NCI-H2196 (cell line): Measurements from ENCODE around the gene RPL34.
A peak's percentile ranks its signal among the peaks of the same experiment; 100 is the strongest.
"Not testable (repeated sequence)": the region's sequence is repeated elsewhere in the genome, so short reads cannot be mapped to it uniquely, and the experiment has no call there.

Source experiments
- DNase-seq: peaks from one replicate; lab custom pipeline; 2025; ENCODE audit not compliant: unreplicated experiment; lab: John Stamatoyannopoulos, UW

Gene RPL34

DNA sequence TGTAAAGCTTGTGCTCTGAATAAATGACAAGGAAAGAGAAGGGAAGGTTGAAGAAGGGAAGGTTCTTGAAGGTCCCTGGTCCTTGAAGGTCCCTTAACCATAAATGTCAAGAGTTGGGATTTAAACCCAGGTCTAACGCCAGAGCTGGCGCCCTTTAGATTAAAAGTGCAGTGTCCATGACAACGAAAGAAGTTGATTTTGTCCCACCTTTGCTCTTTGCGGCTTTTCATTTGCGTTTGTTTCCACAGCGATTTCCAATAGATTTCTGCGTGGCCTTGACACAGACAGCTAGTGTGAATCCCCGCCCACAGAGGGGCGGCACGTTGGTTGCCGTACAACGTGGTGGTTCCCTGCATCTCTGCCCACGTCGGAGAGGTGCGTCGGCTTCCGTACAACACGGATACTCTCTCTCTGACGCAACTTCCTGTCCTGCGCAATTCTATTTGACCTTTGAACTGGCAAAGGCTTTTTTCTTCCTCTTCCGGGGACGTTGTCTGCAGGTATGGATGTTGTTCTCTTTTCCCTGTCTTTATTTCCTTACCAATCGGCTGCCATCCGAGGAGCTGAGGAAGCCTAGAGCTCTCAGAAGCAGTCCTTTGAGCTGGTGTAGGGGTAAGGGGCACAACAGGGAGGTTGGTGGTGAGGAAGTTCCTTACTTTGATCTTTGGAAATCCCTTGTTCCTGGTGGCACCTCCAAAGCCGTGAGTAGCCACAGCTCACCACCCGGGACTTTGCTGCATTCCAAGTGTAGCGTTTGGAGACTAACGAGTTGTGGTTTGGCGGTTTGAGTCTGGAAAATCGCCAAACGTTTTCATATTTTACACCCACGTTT is at the start of gene RPL34:
Gene RPL34, plus strand, starts transcription at position 476 of the 832 bp plus-strand sequence. CDS start 1,384 bp downstream, outside the sequence.
- DNase-seq: peak; percentile 85

DNA sequence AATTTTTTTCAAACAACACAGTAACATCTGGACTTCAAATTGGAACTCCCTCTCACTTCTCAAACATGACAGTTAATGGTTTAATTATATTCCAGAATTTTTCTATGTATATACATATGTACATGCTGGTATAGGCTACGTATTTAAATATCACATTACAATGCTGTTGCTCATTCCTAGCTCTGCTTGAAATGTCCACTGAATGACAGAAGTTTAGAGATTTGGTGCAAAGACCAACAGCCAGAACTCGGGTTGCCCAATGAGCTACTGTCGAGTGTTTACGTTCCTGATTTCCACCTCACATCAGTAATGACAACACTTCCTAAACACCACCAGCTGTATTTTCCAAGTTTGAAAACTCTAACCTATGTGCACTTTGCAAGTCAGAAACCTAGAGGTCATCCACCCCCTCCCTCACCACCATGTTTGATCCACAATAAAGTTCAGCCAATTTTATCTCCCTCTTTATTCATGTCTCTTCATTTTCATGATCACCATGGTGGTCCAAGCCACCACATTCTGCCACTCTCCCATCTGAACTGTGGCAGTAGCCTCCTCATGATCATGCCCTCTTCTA is 49.3 kb upstream of the RPL34 start:
- no peak for DNase-seq

- no peak for DNase-seq
Observed at GRCh38 chr4:108574402-108574801, 46.0 kb upstream of the RPL34 start.

DNA sequence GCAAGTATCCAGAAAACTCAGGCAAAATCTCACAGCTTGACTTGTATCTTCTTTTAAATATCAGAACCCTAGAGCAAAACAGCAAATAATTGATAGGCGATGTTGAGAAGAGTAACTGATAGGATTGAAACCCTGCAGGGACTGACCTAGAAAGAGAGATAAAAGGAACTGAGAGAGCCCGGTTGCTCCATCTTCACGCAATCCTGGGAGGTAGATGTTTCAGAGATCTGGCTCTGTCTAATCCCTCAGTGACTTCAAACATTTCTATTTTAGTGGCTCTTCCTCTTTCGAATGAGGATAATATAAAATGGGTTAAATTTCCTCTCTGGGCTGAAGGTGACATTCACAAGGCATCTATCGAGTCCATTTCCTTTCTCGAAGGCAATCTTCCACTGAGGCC is 39.3 kb upstream of the RPL34 start:
- no peak for DNase-seq

DNA sequence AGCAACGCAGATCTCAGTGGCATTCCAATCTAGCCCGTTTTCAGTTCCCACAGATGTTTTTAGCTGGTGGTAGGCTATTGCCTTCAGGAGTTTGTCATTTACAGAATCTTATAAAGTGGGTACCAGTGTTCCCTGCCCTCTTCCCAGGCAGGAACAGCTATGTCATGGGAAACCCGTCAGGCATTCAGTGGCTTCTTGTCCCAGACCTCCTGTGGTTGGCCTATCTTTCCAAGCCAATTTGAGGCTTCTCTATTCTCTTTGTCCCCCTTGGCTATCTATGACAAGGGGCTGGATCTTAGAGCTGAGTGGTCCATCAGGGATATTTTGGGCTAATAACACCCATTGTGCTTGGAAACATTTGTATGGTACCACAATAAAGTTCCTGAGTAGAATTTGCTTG is 33.6 kb upstream of the RPL34 start:
- DNase-seq: no peak

DNA sequence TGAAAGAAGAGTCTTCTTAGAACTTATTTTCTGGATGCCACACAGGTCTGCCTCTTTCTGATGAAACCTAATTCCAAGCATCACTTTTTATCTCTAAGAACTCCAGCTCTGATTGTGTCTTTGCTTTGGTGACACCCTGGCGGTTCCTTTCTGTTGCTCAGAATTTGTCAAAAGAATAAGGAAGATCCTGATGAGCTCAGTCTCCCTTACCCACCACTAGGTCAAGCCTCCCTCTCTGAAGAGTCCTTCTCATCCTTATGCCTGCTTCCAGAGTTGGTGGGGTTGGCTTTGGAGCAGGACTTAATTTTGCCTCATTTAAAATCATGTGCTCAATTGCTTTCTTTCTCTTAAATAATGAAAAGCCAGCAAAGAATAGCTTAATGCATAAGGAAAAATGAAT is 31.5 kb upstream of the RPL34 start:
- DNase-seq: no peak

- no peak for DNase-seq
Observed at GRCh38 chr4:108589961-108590360, 30.4 kb upstream of the RPL34 start.

DNA sequence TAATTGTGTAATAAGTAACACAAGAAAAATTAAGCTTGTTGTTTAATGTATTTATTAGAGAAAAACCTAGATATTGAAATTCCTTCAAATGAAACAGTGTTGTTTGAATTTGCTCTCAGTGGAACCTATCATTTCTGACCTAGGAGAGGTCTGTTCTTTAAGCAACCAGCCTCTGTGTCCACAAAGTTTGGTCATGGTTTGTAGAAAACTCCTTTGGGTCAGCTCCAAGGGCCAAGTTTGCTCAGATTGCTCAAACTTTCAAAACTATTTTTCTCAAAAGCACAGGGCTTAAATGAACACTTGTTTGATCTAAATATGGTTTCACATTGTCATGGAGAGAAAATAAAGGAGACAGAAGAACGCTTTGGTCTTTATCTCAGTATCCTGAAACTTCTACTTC is 29.6 kb upstream of the RPL34 start:
- no peak for DNase-seq

- DNase-seq: no peak
Observed at GRCh38 chr4:108592674-108592986, 27.7 kb upstream of the RPL34 start.

- not testable (repeated sequence) for DNase-seq
Observed at GRCh38 chr4:108594296-108594695, 26.1 kb upstream of the RPL34 start.

- no peak for DNase-seq
Observed at GRCh38 chr4:108596344-108596743, 24.0 kb upstream of the RPL34 start.

DNA sequence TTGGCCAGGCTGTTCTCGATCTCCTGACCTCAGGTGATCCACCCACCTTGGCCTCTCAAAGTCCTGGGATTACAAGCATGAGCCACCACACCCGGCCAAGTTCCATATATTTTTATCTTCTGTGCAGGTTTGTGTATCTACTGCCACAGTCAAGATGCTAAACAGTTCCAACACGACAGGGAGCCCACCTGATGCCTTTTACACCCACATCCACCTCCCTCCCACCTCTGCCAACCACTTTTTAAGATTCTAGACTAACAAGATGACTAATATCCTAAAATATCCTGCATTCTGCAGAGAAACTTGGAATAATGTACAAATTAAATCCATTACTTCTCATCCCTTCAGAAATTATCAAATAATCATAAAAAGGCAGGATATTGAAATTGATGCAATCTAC is 19.3 kb upstream of the RPL34 start:
- no peak for DNase-seq

DNA sequence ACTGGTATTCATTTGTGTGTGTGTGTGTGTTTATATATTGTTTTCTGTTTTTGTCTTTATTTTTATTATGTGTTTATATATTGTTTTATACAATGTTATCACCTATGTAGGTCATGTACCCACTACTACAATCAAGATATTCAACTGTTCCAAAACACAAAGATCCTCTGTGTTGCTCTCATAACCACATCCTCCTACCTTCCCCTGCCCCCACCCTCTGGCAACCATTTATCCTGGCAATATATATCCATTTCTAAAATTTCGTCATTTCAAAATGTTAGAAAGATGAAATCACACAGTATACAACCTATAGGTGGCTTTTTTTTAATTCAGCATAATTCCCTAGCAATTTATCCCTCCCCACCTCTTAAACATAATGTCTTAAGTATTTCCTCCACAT is 18.8 kb upstream of the RPL34 start:
- no peak for DNase-seq

DNA sequence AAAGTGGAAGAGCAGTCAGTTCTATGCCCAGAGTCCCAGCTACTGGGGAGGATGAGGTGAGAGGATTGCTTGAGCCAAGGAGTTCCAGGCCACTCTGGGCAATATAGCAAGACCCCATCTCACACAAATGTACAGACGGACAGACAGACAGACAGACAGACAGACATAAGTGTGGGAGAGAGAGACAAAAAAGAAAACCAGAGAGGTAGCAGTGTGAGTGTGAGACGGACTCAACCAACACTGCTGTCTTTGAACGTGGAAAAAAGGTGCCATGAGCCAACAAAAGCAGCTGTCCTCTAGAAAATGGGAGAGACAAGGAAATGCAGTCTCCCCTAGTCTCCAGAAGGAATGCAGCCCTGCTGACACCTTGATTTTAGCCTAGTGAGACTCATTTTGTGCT is 18.2 kb upstream of the RPL34 start:
- no peak for DNase-seq

DNA sequence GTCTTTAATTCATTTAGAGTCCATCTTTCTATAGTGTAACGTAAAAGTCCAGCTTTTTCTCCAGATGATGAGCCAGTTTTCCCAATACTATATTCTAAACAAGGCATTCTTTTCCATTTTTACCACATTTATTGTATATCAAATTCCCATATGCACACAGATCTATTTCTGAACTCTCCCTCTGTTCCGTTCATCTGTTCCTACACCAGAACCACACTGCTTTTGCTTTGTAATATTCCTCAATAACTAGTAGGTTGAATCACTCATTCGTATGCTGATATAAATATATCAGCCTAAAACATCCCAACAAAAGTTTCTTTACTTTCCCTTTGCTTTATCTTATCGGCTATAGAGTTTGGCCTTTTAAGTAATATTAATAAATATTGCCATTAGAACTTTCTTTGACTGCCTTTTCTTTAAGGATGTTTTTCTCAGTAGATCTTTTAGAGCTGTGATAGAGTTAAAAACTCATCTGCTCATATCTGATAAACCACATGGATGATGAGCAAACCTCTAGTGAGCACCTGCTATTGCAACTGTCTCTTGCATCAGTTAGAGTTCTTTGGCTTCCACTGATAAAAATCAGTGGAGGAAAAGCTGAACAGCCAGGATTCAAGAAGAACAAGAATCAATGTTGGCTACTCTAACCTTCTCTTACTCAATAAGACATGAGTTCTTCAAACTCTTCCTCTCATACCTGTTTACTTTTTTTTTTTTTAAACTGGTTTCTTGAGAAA is 13.1 kb upstream of the RPL34 start:
- DNase-seq: no peak

DNA sequence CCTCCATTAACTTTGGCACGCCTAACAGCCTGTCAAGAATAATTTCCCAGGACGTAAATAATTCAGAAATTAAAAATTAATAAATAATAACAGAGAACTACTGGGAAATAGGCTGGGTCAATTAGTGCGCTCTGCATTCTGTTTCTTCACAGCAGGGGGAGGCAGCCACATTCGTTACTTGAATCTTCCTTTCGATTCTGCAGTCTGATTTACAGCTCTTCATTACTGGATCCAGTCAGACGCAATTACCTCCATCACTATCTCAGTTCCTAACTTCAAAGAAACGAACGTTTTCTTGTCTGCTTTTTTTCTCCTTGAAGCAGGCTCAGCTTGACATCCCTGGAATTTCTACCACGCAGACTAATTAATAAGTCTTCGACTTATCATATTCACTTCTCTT is 9.0 kb upstream of the RPL34 start:
- DNase-seq: no peak

DNA sequence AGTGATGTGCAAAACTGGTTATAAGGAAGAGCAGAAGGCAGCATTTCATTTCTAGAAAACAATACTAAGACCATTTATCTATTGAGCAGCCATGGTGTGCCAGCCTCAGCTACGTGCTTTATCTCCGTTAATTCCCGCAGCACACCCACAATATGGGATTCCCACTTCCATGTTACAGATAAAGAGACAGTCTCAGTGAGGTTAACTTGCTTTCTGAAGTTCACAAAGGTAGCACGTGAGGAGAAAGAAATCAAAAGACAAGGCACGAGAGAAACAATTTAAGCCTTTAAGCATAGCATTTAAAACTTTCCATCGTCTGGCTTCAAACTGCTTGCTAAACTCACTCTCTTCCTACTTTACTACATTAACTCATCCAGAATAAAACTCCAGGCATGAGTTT is 8.0 kb upstream of the RPL34 start:
- no peak for DNase-seq

DNA sequence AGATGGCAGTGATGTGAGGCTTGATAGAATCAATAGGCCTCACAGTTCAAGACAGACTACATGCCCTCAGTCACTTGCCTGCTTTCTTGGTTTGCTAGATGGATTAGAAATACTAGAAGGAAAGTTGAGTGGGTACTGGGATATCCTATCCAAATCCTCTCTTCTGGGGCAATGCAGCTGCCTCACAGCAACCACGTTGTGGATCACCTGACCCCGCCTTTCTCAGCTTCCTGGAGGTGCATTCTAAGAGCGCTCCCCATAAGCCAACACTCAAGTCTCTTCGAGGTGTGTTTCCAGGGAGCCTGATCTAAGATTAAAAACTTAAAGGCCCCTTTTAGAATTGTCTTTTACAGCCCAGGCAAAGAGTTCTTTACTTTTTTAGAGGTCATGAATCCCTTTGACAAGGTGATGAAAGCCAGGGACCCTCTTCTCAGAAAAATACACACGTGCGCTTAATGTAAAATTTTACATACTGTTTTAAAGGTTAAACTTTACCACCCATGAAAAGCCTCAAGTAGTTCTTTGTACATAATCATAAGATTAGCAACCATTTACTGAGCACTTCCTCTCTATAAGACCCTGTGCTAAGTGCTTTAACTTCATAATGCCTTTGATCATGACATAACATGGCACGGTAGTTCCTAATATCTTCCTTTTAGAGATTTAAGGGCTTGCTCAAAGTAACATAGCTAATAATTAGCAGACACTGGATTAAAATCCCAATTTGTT is 840 bp upstream of the RPL34 start:
- no peak for DNase-seq

DNA sequence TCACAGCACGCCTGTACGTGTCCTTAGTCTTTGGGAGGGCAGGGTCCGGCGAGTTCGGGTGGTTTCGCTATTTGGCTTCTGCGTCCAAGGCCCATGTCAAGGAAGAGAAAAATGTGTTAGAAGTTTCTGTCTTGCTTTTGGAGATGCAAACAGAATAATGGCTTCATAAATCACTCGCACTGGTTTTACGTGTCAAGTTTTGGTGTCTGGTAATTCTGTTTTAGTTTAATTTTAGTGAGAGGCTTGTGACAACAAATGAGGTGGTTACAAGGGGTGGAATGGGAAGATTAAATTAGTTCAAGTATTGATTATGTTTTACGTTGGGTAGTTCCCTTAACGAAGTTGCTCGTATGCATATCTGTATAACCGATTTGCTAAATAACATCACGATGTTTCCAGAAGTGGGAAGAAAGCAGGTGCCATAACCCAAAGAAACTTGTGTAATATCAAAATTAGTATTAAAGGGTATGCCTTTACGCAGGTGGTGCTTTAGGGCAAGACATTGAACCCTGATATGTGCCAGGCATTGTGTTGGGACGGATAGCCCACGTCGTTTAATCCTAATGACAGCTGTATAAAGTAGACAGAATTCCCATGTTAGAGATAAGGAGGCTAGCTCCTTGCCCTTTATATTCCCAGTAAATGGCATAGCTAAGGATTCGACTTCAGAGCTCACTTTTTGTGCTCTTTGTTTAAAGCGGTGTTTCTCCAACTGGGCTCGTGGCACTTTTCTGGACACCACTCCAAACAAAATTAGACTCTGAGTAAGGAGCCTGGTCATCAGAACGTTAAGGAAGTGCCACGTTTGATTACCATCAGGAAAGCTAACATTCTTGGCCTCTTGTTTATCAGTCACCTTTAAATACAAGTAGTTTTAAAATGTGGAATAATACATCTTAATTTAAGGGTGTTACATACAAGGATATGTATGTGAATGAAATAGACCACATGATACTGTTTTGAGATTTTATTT is 843 bp downstream of the RPL34 start:
- DNase-seq: no peak

DNA sequence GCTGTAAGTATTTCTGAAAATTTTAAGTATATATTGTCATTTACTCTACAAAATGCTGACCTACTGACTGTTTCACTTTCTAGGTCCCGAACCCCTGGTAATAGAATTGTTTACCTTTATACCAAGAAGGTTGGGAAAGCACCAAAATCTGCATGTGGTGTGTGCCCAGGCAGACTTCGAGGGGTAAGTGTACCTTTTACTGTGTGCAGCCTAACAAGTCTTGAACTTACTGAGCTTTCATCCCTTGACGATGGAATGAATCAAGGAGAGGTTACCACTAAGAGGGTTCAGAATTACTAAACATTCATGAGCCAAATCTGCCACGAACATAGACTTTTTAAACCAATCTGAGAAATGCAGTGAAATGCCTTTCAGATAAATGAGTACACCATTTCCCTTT is 1.6 kb downstream of the RPL34 start:
- no peak for DNase-seq
